HCT116 (cell line): ENCODE measurements around the gene TMEM131. TPM values are rescaled to one million over a fixed set of nuclear protein-coding genes. Genes with fewer than 3 reads are reported as not detected.
"Not testable (repeated sequence)": the region's sequence is repeated elsewhere in the genome, so short reads cannot be mapped to it uniquely, and the experiment has no call there.

Experiments
- ATAC-seq: fragments of 200-7000 bp; cut with Tn5 transposase; 2 replicates; pipeline ENCODE4 v1.9.1; 2020; ENCODE audit warnings: mild to moderate bottlenecking, moderate library complexity
- BruUV-seq: library from RNA; stranded (reverse); fragments of 400-500 nt; replicated peaks from 2 replicates; lab custom pipeline; 2021; lab: Mats Ljungman, UMichigan
- CTCF ChIA-PET: fragments of 300-600 bp; sonication (Branson Sonifier 250); formaldehyde crosslinking; loops from one replicate; lab custom pipeline; 2021; ENCODE audit warnings: antibody characterized with exemption; lab: Charles Lee
- POLR2A ChIA-PET: fragments of 300-600, 350-600 bp; sonication (Branson Sonifier 250); formaldehyde crosslinking; loops from one replicate; lab custom pipeline; 2021; ENCODE audit warnings: antibody characterized with exemption; lab: Charles Lee
- RAD21 ChIA-PET, 2 experiments: fragments of 300-600 bp; sonication (Branson Sonifier 250); formaldehyde crosslinking; loops; one replicate each; lab custom pipeline; 2023; ENCODE audit warnings: low total read pairs in 2 of 2; ENCODE audit not compliant: uncharacterized antibody in 2 of 2, unreplicated experiment in 2 of 2, low non-redundant PET in 1 of 2; lab: Charles Lee
- DNase-seq: peaks from one replicate; pipeline ENCODE4 v3.0.0-alpha.2; 2010; ENCODE audit warnings: low read depth, low spot score
- H2AFZ ChIP-seq: fragments of 200-600 bp; shearing (Covaris generic), sonication (generic); 2 replicates; pipeline ENCODE4 v1.6.1; 2017; ENCODE audit warnings: low read depth, mixed run types, mixed read lengths, antibody characterized with exemption, low read length; ENCODE audit not compliant: poor library complexity, severe bottlenecking
- H3K27ac ChIP-seq: 2 replicates; pipeline ENCODE4 v1.5.1; 2012; ENCODE audit warnings: low read depth, low read length
- H3K27me3 ChIP-seq: fragments of 200-600 bp; sonication (generic); 2 replicates; pipeline ENCODE4 v1.6.1; 2016; ENCODE audit warnings: mixed run types, low read length, mixed read lengths; ENCODE audit not compliant: insufficient read depth
- H3K36me3 ChIP-seq, 2 experiments: fragments of 200-500 bp in 1 of 2; fragments of 200-600 bp in 1 of 2; sonication (Bioruptor generic) in 1 of 2; sonication (generic) in 1 of 2; 2 replicates each; pipeline versions ENCODE4 v1.5.1 to v1.6.1; 2014 to 2016; ENCODE audit warnings: low read length in 2 of 2, inconsistent platforms in 1 of 2, mixed read lengths in 1 of 2, mixed run types in 1 of 2; ENCODE audit not compliant: insufficient read depth in 2 of 2, control insufficient read depth in 1 of 2
- H3K4me1 ChIP-seq, 2 experiments: fragments of 200-600 bp in 1 of 2; sonication (generic) in 1 of 2; 2 replicates each; pipeline versions ENCODE4 v1.5.1 to v1.6.1; 2012 to 2017; ENCODE audit warnings: low read length in 2 of 2, inconsistent platforms in 1 of 2, mild to moderate bottlenecking in 1 of 2, mixed read lengths in 1 of 2, mixed run types in 1 of 2, moderate library complexity in 1 of 2; ENCODE audit not compliant: insufficient read depth in 2 of 2, control insufficient read depth in 1 of 2
- H3K4me2 ChIP-seq: fragments of 200-600 bp; sonication (generic); 2 replicates; pipeline ENCODE4 v1.6.1; 2017; ENCODE audit warnings: mixed run types, low read length, mixed read lengths
- H3K4me3 ChIP-seq, 2 experiments: fragments of 200-600 bp in 1 of 2; sonication (generic) in 1 of 2; replicated peaks in 1 of 2; 2 replicates each; pipeline ENCODE4 v1.5.1; 2011 to 2016; ENCODE audit warnings: low read length in 2 of 2, control low read depth in 1 of 2, low read depth in 1 of 2, mild to moderate bottlenecking in 1 of 2, mixed read lengths in 1 of 2, mixed run types in 1 of 2
- H3K79me2 ChIP-seq: fragments of 200-600 bp; sonication (generic); 2 replicates; pipeline ENCODE4 v1.6.1; 2017; ENCODE audit warnings: mild to moderate bottlenecking, mixed run types, low read length, moderate library complexity, mixed read lengths; ENCODE audit not compliant: insufficient read depth
- H3K9ac ChIP-seq: fragments of 200-600 bp; sonication (generic); 2 replicates; pipeline ENCODE4 v1.6.1; 2016; ENCODE audit warnings: low read length, mixed read lengths
- H3K9me2 ChIP-seq: fragments of 200-600 bp; sonication (generic), shearing (Covaris generic); 2 replicates; pipeline ENCODE4 v1.6.1; 2017; ENCODE audit warnings: mixed run types, mild to moderate bottlenecking, moderate library complexity; ENCODE audit not compliant: insufficient read depth
- H3K9me3 ChIP-seq, 2 experiments: fragments of 200-500 bp in 1 of 2; fragments of 200-600 bp in 1 of 2; sonication (Bioruptor generic) in 1 of 2; sonication (generic) in 1 of 2; 2 replicates each; pipeline ENCODE4 v1.6.1; 2014 to 2017; ENCODE audit warnings: low read length in 2 of 2, mixed read lengths in 2 of 2, inconsistent platforms in 1 of 2, low read depth in 1 of 2, mild to moderate bottlenecking in 1 of 2, mixed run types in 1 of 2, moderate library complexity in 1 of 2; ENCODE audit not compliant: control insufficient read depth in 1 of 2, insufficient read depth in 1 of 2
- H4K20me1 ChIP-seq: fragments of 200-600 bp; sonication (generic), shearing (Covaris generic); 2 replicates; pipeline ENCODE4 v1.6.1; 2017; ENCODE audit warnings: mixed run types, mild to moderate bottlenecking, moderate library complexity; ENCODE audit not compliant: insufficient read depth
- CBX3 ChIP-seq: IDR thresholded peaks from 2 replicates; pipeline ENCODE4 v1.6.1; 2012; ENCODE audit warnings: low read depth
- CEBPB ChIP-seq: IDR thresholded peaks from 2 replicates; pipeline ENCODE4 v1.6.1; 2012; ENCODE audit warnings: low read depth
- CTCF ChIP-seq, 3 experiments: fragments of 200-600 bp in 1 of 3; sonication (generic) in 1 of 3; IDR thresholded peaks in 2 of 3; conservative IDR thresholded peaks in 1 of 3; 2 replicates each; pipeline ENCODE4 v1.5.1; 2012 to 2017; ENCODE audit warnings: low read depth in 2 of 3, low read length in 2 of 3, antibody characterized with exemption in 1 of 3, borderline replicate concordance in 1 of 3, control low read depth in 1 of 3, mild to moderate bottlenecking in 1 of 3, mixed read lengths in 1 of 3, mixed run types in 1 of 3, moderate library complexity in 1 of 3; ENCODE audit not compliant: insufficient read depth in 1 of 3
- EGR1 ChIP-seq: IDR thresholded peaks from 2 replicates; pipeline ENCODE4 v1.6.1; 2012; ENCODE audit warnings: low read depth
- ELF1 ChIP-seq: IDR thresholded peaks from 2 replicates; pipeline ENCODE4 v1.6.1; 2012; ENCODE audit warnings: low read depth, borderline replicate concordance
- EZH2 ChIP-seq: fragments of 200-600 bp; sonication (generic); IDR thresholded peaks from 2 replicates; pipeline ENCODE4 v1.6.1; 2017; ENCODE audit warnings: antibody characterized with exemption, mixed run types
- EZH2phosphoT487 ChIP-seq: fragments of 200-600 bp; IDR thresholded peaks from 2 replicates; pipeline ENCODE4 v1.6.1; 2018; ENCODE audit warnings: antibody characterized with exemption, borderline replicate concordance
- FOSL1 ChIP-seq: IDR thresholded peaks from 2 replicates; pipeline ENCODE4 v1.6.1; 2012; ENCODE audit warnings: low read depth
- JUND ChIP-seq: IDR thresholded peaks from 2 replicates; pipeline ENCODE4 v1.6.1; 2012
- POLR2A ChIP-seq: IDR thresholded peaks from 2 replicates; pipeline ENCODE4 v1.7.0; 2011; ENCODE audit warnings: borderline replicate concordance; ENCODE audit not compliant: insufficient read depth, insufficient read length; ENCODE audit errors: extremely low read depth
- SIN3A ChIP-seq: IDR thresholded peaks from 2 replicates; pipeline ENCODE4 v1.6.1; 2012; ENCODE audit warnings: low read depth
- SP1 ChIP-seq: IDR thresholded peaks from 2 replicates; pipeline ENCODE4 v1.6.1; 2012; ENCODE audit warnings: low read depth
- SRF ChIP-seq: IDR thresholded peaks from 2 replicates; pipeline ENCODE4 v1.6.1; 2012; ENCODE audit warnings: low read depth
- TCF7L2 ChIP-seq: IDR thresholded peaks from 2 replicates; pipeline ENCODE4 v1.7.0; 2011; ENCODE audit warnings: borderline replicate concordance, inconsistent platforms; ENCODE audit not compliant: insufficient read depth, insufficient read length; ENCODE audit errors: extremely low read depth
- YY1 ChIP-seq: IDR thresholded peaks from 2 replicates; pipeline ENCODE4 v1.6.1; 2011; ENCODE audit warnings: low read length, low read depth, moderate library complexity, mild to moderate bottlenecking; ENCODE audit not compliant: insufficient replicate concordance; ENCODE audit errors: extremely low read depth
- ZFX ChIP-seq: fragments of 450-650 bp; IDR thresholded peaks from 2 replicates; pipeline ENCODE4 v1.6.1; 2017
- ZNF274 ChIP-seq: fragments of 200-500 bp; sonication (Bioruptor generic); IDR thresholded peaks from 2 replicates; pipeline ENCODE4 v1.6.1; 2014; ENCODE audit warnings: mild to moderate bottlenecking, low read depth, low read length, inconsistent platforms
- intact Hi-C: fragments of 100-400 bp; cut with micrococcal nuclease; formaldehyde crosslinking; loops from 2 replicates; pipeline ENCODE4 v1.10.0; 2022
- total RNA-seq: library from RNA; stranded (reverse); gene quantifications from one replicate; pipeline ENCODE4 v1.2.1, GENCODE V29; 2021; ENCODE audit not compliant: unreplicated experiment
- TF ChIP-seq, protein P1 (sequence below): IDR thresholded peaks from 2 replicates; pipeline ENCODE4 v1.6.1; 2012

TMEM131 gene
- total RNA-seq, 1 experiment from 2014 or later, result 51.5 TPM

DNA sequence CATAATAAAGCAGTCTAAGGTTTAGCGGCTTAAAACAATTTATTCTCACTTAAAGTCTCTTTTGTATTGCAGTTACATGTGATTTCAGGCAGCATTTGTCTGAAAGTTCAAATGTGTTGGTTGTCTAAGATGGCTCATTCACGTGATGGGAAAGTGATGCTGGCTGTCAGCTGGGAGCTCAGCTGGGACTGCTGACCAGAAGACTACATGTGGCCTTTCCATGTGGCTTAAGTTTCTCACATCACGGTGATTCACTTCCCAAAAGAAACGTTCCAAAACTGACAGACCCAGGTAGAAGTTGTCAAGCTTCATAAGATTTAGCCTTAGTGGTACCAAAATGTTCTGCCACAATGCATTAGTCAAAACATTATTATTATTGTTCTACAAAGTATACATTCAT lies 76.9 kb downstream of the TMEM131 start:
- peaks cover 79% of the 10 kb centered on the region for H3K79me2 ChIP-seq
- H3K4me3 ChIP-seq, result no peak overlapping the region
- intact Hi-C loops, result no loop called here
- TF ChIP-seq EGR1, result no peak
- TF ChIP-seq FOSL1, result no peak
- TF ChIP-seq CBX3, result no peak
- no peak for TF ChIP-seq ZFX
- TF ChIP-seq ELF1, result no peak
- TF ChIP-seq SIN3A, result no peak
- no peak for TF ChIP-seq SRF
- no peak for TF ChIP-seq YY1
- no peak for TF ChIP-seq TCF7L2
- no peak for TF ChIP-seq SP1
- no peak for TF ChIP-seq JUND
- no peak for TF ChIP-seq POLR2A
- TF ChIP-seq, protein P1, sequence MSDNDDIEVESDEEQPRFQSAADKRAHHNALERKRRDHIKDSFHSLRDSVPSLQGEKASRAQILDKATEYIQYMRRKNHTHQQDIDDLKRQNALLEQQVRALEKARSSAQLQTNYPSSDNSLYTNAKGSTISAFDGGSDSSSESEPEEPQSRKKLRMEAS, result no peak
- TF ChIP-seq CTCF (IDR thresholded peaks at IDR 0.05 in 2 of 3, conservative IDR thresholded peaks at IDR 0.05 in 1 of 3; ENCODE audit: borderline replicate concordance in 1 of 3, insufficient read depth in 1 of 3, low read depth in 2 of 3, low read length in 2 of 3), result no peak
- no peak for TF ChIP-seq CEBPB
- TF ChIP-seq EZH2, result no peak
- TF ChIP-seq EZH2phosphoT487, result no peak
- TF ChIP-seq ZNF274, result no peak
- RAD21 ChIA-PET, result no interaction called here
- POLR2A ChIA-PET, result no interaction called here
- H2AFZ ChIP-seq, result no peak overlapping the region
- H3K9me2 ChIP-seq, result no peaks in the 10 kb centered on the region
- H3K4me2 ChIP-seq, result no peak overlapping the region
- CTCF ChIA-PET, result no interaction called here
- H4K20me1 ChIP-seq, result no peaks in the 10 kb centered on the region
- H3K9me3 ChIP-seq, result no peaks in the 10 kb centered on the region; a peak in 1 of 4 replicates
- no TSS peak for BruUV-seq
- H3K36me3 ChIP-seq, result 0 out of 4 replicates have a peak, but pooled peaks cover 0 to 2% of the 10 kb centered on the region in 2 experiments
- no peaks in the 10 kb centered on the region for H3K4me1 ChIP-seq
- no peak overlapping the region for H3K9ac ChIP-seq
- ATAC-seq (no peak), DNase-seq (no peak)
- H3K27ac ChIP-seq, result no peak overlapping the region
- no peaks in the 10 kb centered on the region for H3K27me3 ChIP-seq

DNA sequence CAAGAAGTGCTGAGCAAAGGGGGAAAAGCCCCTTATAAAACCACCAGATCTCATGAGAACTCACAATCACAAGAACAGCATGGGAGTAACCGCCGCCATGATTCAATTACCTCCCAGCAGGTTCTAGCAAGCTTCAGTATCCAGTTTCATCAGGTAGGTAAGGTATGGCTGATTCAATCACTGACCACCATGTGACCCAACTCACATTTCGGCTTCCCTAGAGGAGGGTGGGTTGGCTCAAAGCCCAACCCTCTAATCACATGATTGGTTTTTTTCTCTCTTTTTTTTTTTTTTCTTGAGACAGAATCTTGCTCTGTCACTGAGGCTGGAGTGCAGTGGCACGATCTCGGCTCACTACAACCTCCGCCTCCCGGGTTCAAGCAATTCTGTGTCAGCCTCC lies 78.1 kb downstream of the TMEM131 start:
- H3K4me2 ChIP-seq, H3K27me3 ChIP-seq, H3K9me3 ChIP-seq, RAD21 ChIA-PET, BruUV-seq, H3K4me1 ChIP-seq, H3K27ac ChIP-seq, H3K9me2 ChIP-seq, H2AFZ ChIP-seq, ATAC-seq, CTCF ChIA-PET, H4K20me1 ChIP-seq, intact Hi-C loops, H3K9ac ChIP-seq, DNase-seq, H3K4me3 ChIP-seq, H3K36me3 ChIP-seq, POLR2A ChIA-PET: not testable (repeated sequence)
- H3K79me2 ChIP-seq, result peaks cover 90% of the 10 kb centered on the region
